H9 (cell line): ENCODE data around the gene ECE1. TPM values are rescaled to one million over a fixed set of nuclear protein-coding genes. Genes with fewer than 3 reads are reported as not detected.

Experiments
- DNase-seq: peaks from one replicate; pipeline ENCODE4 v3.0.0-alpha.2; 2017
- H2AFZ ChIP-seq: one replicate; pipeline ENCODE4 v1.6.1; 2013; ENCODE audit warnings: mild to moderate bottlenecking, low read length, control low read depth, moderate library complexity
- H2AK5ac ChIP-seq: 2 replicates; pipeline ENCODE4 v1.6.1; 2013; ENCODE audit warnings: low read length, control low read depth, mixed read lengths; ENCODE audit not compliant: insufficient read length
- H2BK120ac ChIP-seq: one replicate; pipeline ENCODE4 v1.6.1; 2013; ENCODE audit warnings: low read depth, mild to moderate bottlenecking, low read length, control low read depth, inconsistent platforms; ENCODE audit not compliant: poor library complexity, severe bottlenecking
- H2BK12ac ChIP-seq: 2 replicates; pipeline ENCODE4 v1.6.1; 2013; ENCODE audit warnings: low read length, control low read depth, mixed read lengths, low read depth; ENCODE audit not compliant: insufficient read length
- H2BK15ac ChIP-seq: 2 replicates; pipeline ENCODE4 v1.6.1; 2013; ENCODE audit warnings: low read depth, low read length, control low read depth
- H2BK20ac ChIP-seq: one replicate; pipeline ENCODE4 v1.6.1; 2013; ENCODE audit warnings: low read depth, mild to moderate bottlenecking, low read length, control low read depth, inconsistent platforms; ENCODE audit not compliant: poor library complexity, severe bottlenecking
- H2BK5ac ChIP-seq: 2 replicates; pipeline ENCODE4 v1.6.1; 2013; ENCODE audit warnings: low read length, control low read depth, mixed read lengths; ENCODE audit not compliant: insufficient read length
- H3K14ac ChIP-seq: 2 replicates; pipeline ENCODE4 v1.6.1; 2013; ENCODE audit warnings: low read length, control low read depth; ENCODE audit not compliant: insufficient read depth
- H3K18ac ChIP-seq: 2 replicates; pipeline ENCODE4 v1.6.1; 2013; ENCODE audit warnings: low read depth, mild to moderate bottlenecking, mixed read lengths, low read length, control low read depth; ENCODE audit not compliant: insufficient read length
- H3K23ac ChIP-seq: 2 replicates; pipeline ENCODE4 v1.6.1; 2013; ENCODE audit warnings: low read length, control low read depth, mixed read lengths, low read depth; ENCODE audit not compliant: insufficient read length
- H3K23me2 ChIP-seq: 2 replicates; pipeline ENCODE4 v1.6.1; 2013; ENCODE audit warnings: low read depth, mild to moderate bottlenecking, mixed read lengths, low read length, control low read depth; ENCODE audit not compliant: insufficient read length, poor library complexity, severe bottlenecking
- H3K27ac ChIP-seq: 2 replicates; pipeline ENCODE4 v1.5.1; 2013; ENCODE audit warnings: low read length, control low read depth, mixed read lengths, low read depth; ENCODE audit not compliant: insufficient read length
- H3K27me3 ChIP-seq: 2 replicates; pipeline ENCODE4 v1.6.1; 2013; ENCODE audit warnings: low read length, control low read depth, inconsistent platforms; ENCODE audit not compliant: insufficient read depth
- H3K4ac ChIP-seq: 2 replicates; pipeline ENCODE4 v1.6.1; 2013; ENCODE audit warnings: low read depth, mild to moderate bottlenecking, control low read depth, inconsistent platforms, low read length, moderate library complexity
- H3K4me1 ChIP-seq: 2 replicates; pipeline ENCODE4 v1.6.1; 2013; ENCODE audit warnings: low read length, control low read depth, inconsistent platforms; ENCODE audit not compliant: insufficient read depth
- H3K4me2 ChIP-seq: 2 replicates; pipeline ENCODE4 v1.6.1; 2013; ENCODE audit warnings: low read length, control low read depth, mixed read lengths; ENCODE audit not compliant: insufficient read length, insufficient read depth
- H3K56ac ChIP-seq: 2 replicates; pipeline ENCODE4 v1.6.1; 2013; ENCODE audit warnings: low read depth, mild to moderate bottlenecking, mixed read lengths, low read length, control low read depth; ENCODE audit not compliant: insufficient read length
- H3K79me1 ChIP-seq: 2 replicates; pipeline ENCODE4 v1.6.1; 2013; ENCODE audit warnings: low read depth, mild to moderate bottlenecking, moderate library complexity, low read length, control low read depth, inconsistent platforms; ENCODE audit not compliant: insufficient read depth, poor library complexity, severe bottlenecking
- H3K79me2 ChIP-seq: 2 replicates; pipeline ENCODE4 v1.6.1; 2013; ENCODE audit warnings: low read length, control low read depth, inconsistent platforms; ENCODE audit not compliant: insufficient read depth
- H3K9ac ChIP-seq: 2 replicates; pipeline ENCODE4 v1.6.1; 2013; ENCODE audit warnings: low read length, control low read depth, mixed read lengths; ENCODE audit not compliant: insufficient read length; ENCODE audit errors: extremely low read depth
- H3K9me3 ChIP-seq: one replicate; pipeline ENCODE4 v1.6.1; 2013; ENCODE audit warnings: low read depth, low read length, inconsistent platforms; ENCODE audit not compliant: control insufficient read depth
- H3T11ph ChIP-seq: one replicate; pipeline ENCODE4 v1.6.1; 2013; ENCODE audit warnings: mild to moderate bottlenecking, low read length, control low read depth, inconsistent platforms
- H4K20me1 ChIP-seq: one replicate; pipeline ENCODE4 v1.6.1; 2013; ENCODE audit not compliant: control insufficient read depth, insufficient read length, insufficient read depth
- H4K5ac ChIP-seq: 2 replicates; pipeline ENCODE4 v1.6.1; 2013; ENCODE audit warnings: low read depth, mild to moderate bottlenecking, mixed read lengths, low read length, control low read depth; ENCODE audit not compliant: insufficient read length
- H4K8ac ChIP-seq: replicated peaks from 2 replicates; pipeline ENCODE4 v1.6.1; 2013; ENCODE audit warnings: low read length, control low read depth, mixed read lengths, low read depth; ENCODE audit not compliant: insufficient read length
- H4K91ac ChIP-seq: 2 replicates; pipeline ENCODE4 v1.6.1; 2013; ENCODE audit warnings: low read depth, mild to moderate bottlenecking, moderate library complexity, mixed read lengths, low read length, control low read depth; ENCODE audit not compliant: insufficient read length
- H3K27ac Mint-ChIP-seq, 3 experiments: 2 replicates in 2 of 3; 3 replicates in 1 of 3; pipeline ENCODE4 v1.8.0; 2020 to 2021; ENCODE audit warnings: mixed read lengths in 3 of 3, mild to moderate bottlenecking in 1 of 3, moderate library complexity in 1 of 3
- H3K27me3 Mint-ChIP-seq: 2 replicates; pipeline ENCODE4 v1.8.0; 2021; ENCODE audit warnings: low read depth, mild to moderate bottlenecking, moderate library complexity, mixed read lengths
- H3K36me3 Mint-ChIP-seq, 3 experiments: 2 replicates in 2 of 3; 3 replicates in 1 of 3; pipeline ENCODE4 v1.8.0; 2020 to 2021; ENCODE audit warnings: low read depth in 3 of 3, mixed read lengths in 3 of 3; ENCODE audit not compliant: insufficient read depth in 1 of 3
- H3K4me1 Mint-ChIP-seq, 2 experiments: 2 replicates each; pipeline ENCODE4 v1.8.0; 2020; ENCODE audit warnings: mixed read lengths in 2 of 2
- H3K4me3 Mint-ChIP-seq, 2 experiments: 2 replicates in 1 of 2; 3 replicates in 1 of 2; pipeline ENCODE4 v1.8.0; 2020 to 2021; ENCODE audit warnings: mild to moderate bottlenecking in 2 of 2, mixed read lengths in 2 of 2, moderate library complexity in 1 of 2
- H3K9me3 Mint-ChIP-seq, 2 experiments: 2 replicates in 1 of 2; 3 replicates in 1 of 2; pipeline ENCODE4 v1.8.0; 2020; ENCODE audit warnings: mild to moderate bottlenecking in 2 of 2, mixed read lengths in 2 of 2, moderate library complexity in 1 of 2
- CTCF ChIP-seq: fragments of 200-600 bp; sonication (generic); conservative IDR thresholded peaks from 3 replicates; pipeline ENCODE4 v1.8.0; 2021; ENCODE audit warnings: antibody characterized with exemption, mild to moderate bottlenecking
- WGBS: extraction: QIAGEN DNeasy Blood & Tissue Kit; methylation state at CpG from one replicate; pipeline ENCODE4 v1.1.7; 2013; ENCODE audit warnings: missing lambda C conversion rate, low lambda C conversion rate, mixed read lengths; ENCODE audit not compliant: insufficient read length; ENCODE audit errors: extremely low coverage; 5-methylcytosine and 5-hydroxymethylcytosine counted together
- total RNA-seq: library from RNA; stranded (reverse); gene quantifications from 2 replicates; pipeline ENCODE4 v1.2.1, GENCODE V29; 2021

The ECE1 gene
- total RNA-seq, 1 experiment from 2014 or later, result 31.1 TPM

- no peak overlapping the region for H3K9ac ChIP-seq
- peak; percentile 87 for TF ChIP-seq CTCF
- no peaks in the 10 kb centered on the region for H3K79me1 ChIP-seq
- no peak overlapping the region for H4K91ac ChIP-seq
- no peak overlapping the region for H3K4ac ChIP-seq
- Mint-ChIP-seq H3K9me3 (no peaks in the 10 kb centered on the region), H3K4me3 (no peak overlapping the region), H3K4me1 (peaks cover 7 to 12% of the 10 kb centered on the region in 2 experiments; a peak in 3 of 4 replicates), H3K36me3 (peaks cover 7 to 22% (median 18%) of the 10 kb centered on the region in 3 experiments; a peak in 5 of 7 replicates), H3K27ac (no peak overlapping the region; a peak in 1 of 7 replicates), H3K27me3 (no peaks in the 10 kb centered on the region)
- no peak overlapping the region for H3T11ph ChIP-seq
- no peak overlapping the region for H2BK12ac ChIP-seq
- H4K20me1 ChIP-seq, result no peaks in the 10 kb centered on the region
- no peak overlapping the region for H3K4me2 ChIP-seq
- H3K56ac ChIP-seq, result no peak overlapping the region
- no peak overlapping the region for H4K8ac ChIP-seq
- H2BK120ac ChIP-seq, result no peak overlapping the region
- H2BK20ac ChIP-seq, result no peak overlapping the region
- no peak overlapping the region for H2BK5ac ChIP-seq
- H3K79me2 ChIP-seq, result no peaks in the 10 kb centered on the region
- H3K4me1 ChIP-seq, result no peaks in the 10 kb centered on the region
- no peaks in the 10 kb centered on the region for H3K9me3 ChIP-seq
- WGBS, result no CpG with 5 or more reads among the region's 3 CpGs
- H4K5ac ChIP-seq, result no peak overlapping the region
- no peaks in the 10 kb centered on the region for H3K27me3 ChIP-seq
- H2AFZ ChIP-seq, result no peak overlapping the region
- no peak overlapping the region for H3K14ac ChIP-seq
- no peak overlapping the region for H2BK15ac ChIP-seq
- no peak overlapping the region for H3K27ac ChIP-seq
- no peak for DNase-seq
- no peak overlapping the region for H3K18ac ChIP-seq
- no peak overlapping the region for H2AK5ac ChIP-seq
- no peaks in the 10 kb centered on the region for H3K23me2 ChIP-seq
- H3K23ac ChIP-seq, result no peak overlapping the region
These were observed 58.2 kb downstream of the ECE1 start for GRCh38 chr1:21232044-21232443.
